Measurements from ENCODE around the gene SH3RF2. TPM values are rescaled to one million over a fixed set of nuclear protein-coding genes. Genes with fewer than 3 reads are reported as not detected.

The SH3RF2 gene
- total RNA-seq, 4 donors from 2014 or later, result 67.9 to 172 (median 96.3) TPM

DNA sequence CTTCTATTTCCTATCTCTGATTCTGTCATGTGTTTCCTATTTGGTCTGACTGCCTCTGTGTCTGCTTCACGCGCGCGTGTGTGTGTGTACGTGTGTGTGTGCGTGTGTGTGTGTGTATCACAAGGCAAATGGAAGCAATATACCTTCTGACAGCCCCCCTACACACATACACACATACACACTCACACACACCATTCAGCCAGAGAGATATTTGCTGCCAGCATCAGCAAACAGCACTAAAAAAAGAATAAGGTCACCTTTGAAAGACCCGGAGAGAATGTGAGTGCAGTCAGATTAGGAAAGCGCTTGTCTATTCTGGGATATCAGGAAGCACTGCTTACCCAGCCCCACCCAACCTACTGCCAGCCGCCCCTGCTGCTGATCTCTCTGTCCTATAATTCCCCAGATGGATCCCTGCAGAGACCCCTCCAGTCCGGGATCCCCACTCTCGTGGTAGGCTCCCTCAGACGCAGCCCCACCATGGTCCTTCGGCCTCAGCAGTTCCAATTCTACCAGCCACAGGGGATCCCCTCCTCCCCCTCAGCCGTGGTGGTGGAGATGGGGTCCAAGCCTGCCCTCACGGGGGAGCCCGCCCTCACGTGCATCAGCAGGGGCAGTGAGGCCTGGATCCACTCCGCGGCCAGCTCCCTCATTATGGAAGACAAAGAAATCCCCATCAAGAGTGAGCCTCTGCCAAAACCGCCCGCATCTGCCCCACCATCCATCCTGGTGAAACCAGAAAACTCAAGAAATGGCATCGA, 123.3 kb downstream of the SH3RF2 start:
- intact Hi-C loops (cut with DNase I; ENCODE audit: low total_unique reads), result no loop called here
- in situ Hi-C loops (cut with MboI; ENCODE audit: low pct_ligation_motif_present in 1 of 4, low pct_unique_long_range_greater_than_20kb in 1 of 4, low sequenced_read_pairs in 3 of 4), result loop anchor here (10.0 to 25.0 kb wide), 4 partner anchors 147 to 1847 kb away; no protein-coding TSS in a partner anchor
- peaks cover 0 to 7% (median 0%) of the 10 kb centered on the region in 4 donors for H3K36me3 ChIP-seq

DNA sequence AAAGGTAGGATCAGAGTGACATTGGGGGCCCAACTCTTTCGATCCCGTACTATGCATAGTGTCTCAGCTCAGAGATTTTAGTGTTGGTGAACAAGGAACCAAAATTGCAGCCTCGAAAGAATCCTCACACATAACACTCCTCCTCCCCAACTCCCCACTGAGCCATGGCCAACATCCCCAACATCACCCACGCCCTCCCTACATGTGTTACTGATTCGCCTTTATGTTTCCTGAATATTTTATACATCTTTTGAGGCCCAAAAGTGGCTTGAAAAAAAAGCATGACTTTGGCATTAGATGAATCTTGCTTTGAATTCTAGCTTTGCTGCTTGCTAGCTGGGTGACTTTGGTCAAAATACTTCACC, 123.8 kb downstream of the SH3RF2 start:
- WGBS, 2 donors (ENCODE audit: low coverage in 1 of 2), result 89 to 91% methylated on average over 5 of the region's 5 CpGs
- H3K27me3 ChIP-seq, result no peaks in the 10 kb centered on the region
- intact Hi-C loops (cut with DNase I; ENCODE audit: low total_unique reads) (no loop called here), in situ Hi-C loops (cut with MboI; ENCODE audit: low pct_ligation_motif_present in 1 of 4, low pct_unique_long_range_greater_than_20kb in 1 of 4, low sequenced_read_pairs in 3 of 4) (loop anchor here (25.0 kb wide), 3 partner anchors 148 to 1848 kb away; no protein-coding TSS in a partner anchor)
- H3K36me3 ChIP-seq, result peaks cover 0 to 7% (median 0%) of the 10 kb centered on the region in 4 donors
- no peak for DNase-seq
- H3K9me3 ChIP-seq, result no peaks in the 10 kb centered on the region
- H3K27ac ChIP-seq, result no peak overlapping the region
- no peaks in the 10 kb centered on the region for H3K4me1 ChIP-seq
- TF ChIP-seq EP300 (IDR thresholded peaks at IDR 0.05; ENCODE audit: low read depth) (no peak), POLR2A (IDR thresholded peaks at IDR 0.05) (no peak), POLR2AphosphoS5 (IDR thresholded peaks at IDR 0.05) (no peak)
- TF ChIP-seq, protein P1, sequence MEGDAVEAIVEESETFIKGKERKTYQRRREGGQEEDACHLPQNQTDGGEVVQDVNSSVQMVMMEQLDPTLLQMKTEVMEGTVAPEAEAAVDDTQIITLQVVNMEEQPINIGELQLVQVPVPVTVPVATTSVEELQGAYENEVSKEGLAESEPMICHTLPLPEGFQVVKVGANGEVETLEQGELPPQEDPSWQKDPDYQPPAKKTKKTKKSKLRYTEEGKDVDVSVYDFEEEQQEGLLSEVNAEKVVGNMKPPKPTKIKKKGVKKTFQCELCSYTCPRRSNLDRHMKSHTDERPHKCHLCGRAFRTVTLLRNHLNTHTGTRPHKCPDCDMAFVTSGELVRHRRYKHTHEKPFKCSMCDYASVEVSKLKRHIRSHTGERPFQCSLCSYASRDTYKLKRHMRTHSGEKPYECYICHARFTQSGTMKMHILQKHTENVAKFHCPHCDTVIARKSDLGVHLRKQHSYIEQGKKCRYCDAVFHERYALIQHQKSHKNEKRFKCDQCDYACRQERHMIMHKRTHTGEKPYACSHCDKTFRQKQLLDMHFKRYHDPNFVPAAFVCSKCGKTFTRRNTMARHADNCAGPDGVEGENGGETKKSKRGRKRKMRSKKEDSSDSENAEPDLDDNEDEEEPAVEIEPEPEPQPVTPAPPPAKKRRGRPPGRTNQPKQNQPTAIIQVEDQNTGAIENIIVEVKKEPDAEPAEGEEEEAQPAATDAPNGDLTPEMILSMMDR (IDR thresholded peaks at IDR 0.05), result no peak
- no peak overlapping the region for H3K4me3 ChIP-seq

More for the DNA sequence above, 123.3 kb downstream of the SH3RF2 start:
- Histone ChIP-seq H3K9me3 (no peaks in the 10 kb centered on the region), H3K27me3 (no peaks in the 10 kb centered on the region), H3K27ac (no peak overlapping the region), H3K4me1 (no peaks in the 10 kb centered on the region), H3K4me3 (no peak overlapping the region)
- TF ChIP-seq POLR2A (IDR thresholded peaks at IDR 0.05) (no peak), EP300 (IDR thresholded peaks at IDR 0.05; ENCODE audit: low read depth) (no peak), POLR2AphosphoS5 (IDR thresholded peaks at IDR 0.05) (no peak)
- TF ChIP-seq, protein P1 (IDR thresholded peaks at IDR 0.05), result no peak
- DNase-seq, result no peak
- 81 to 89% methylated on average over 11 to 22 of the region's 22 CpGs for WGBS, 2 donors (ENCODE audit: low coverage in 1 of 2)

DNA sequence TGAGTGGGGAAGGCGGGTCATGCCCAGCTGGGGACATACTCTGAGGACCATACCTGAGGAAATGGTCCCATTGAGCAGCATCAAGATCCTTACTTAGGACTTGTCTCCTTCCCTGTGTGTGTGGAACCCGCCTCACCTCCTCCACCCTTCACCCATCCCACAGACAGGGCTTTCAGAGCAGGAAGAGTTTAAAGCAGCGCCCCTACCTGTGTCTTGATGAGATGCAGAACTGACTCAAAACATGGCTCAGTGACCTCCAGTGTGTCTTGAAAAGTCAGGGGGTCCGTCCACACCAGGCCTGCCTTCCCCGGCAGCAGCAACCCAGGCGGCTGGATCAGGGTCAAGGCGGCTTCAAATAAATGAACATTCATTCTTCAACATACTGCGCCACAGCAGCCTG, 130.6 kb downstream of the SH3RF2 start:
- H3K4me3 ChIP-seq, result no peak overlapping the region
- 80 to 87% methylated on average over 1 to 6 of the region's 8 CpGs for WGBS, 2 donors (ENCODE audit: low coverage in 1 of 2)
- no peak overlapping the region for H3K27ac ChIP-seq
- no peak for TF ChIP-seq POLR2A (IDR thresholded peaks at IDR 0.05)
- no peak for TF ChIP-seq EP300 (IDR thresholded peaks at IDR 0.05; ENCODE audit: low read depth)
- TF ChIP-seq, protein P1 (IDR thresholded peaks at IDR 0.05), result no peak
- TF ChIP-seq POLR2AphosphoS5 (IDR thresholded peaks at IDR 0.05), result no peak
- intact Hi-C loops (cut with DNase I; ENCODE audit: low total_unique reads) (no loop called here), in situ Hi-C loops (cut with MboI; ENCODE audit: low pct_ligation_motif_present in 1 of 4, low pct_unique_long_range_greater_than_20kb in 1 of 4, low sequenced_read_pairs in 3 of 4) (loop anchor here (25.0 kb wide), 3 partner anchors 155 to 1855 kb away; no protein-coding TSS in a partner anchor)
- H3K27me3 ChIP-seq, result no peaks in the 10 kb centered on the region
- no peaks in the 10 kb centered on the region for H3K4me1 ChIP-seq
- no peaks in the 10 kb centered on the region for H3K36me3 ChIP-seq
- H3K9me3 ChIP-seq, result no peaks in the 10 kb centered on the region
- DNase-seq, result no peak

DNA sequence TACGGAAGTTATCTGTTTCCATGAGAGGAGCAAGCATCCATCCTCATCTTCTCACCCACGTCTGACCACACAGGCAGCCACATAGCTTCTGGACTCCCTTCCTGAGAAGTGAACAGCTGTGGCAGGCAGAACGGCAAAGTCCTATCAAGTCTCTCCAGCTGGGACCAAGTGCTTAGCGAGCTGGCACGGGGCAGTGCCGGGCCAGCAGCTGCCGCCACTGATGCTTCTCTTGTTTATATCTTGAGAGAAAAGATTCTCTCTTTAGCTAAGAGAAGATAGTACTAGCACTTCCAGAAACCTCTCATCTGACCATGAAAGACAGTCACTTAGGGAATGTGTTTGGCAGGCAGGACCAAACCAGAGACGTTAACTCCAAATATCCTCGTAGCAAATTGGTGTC, 131.8 kb downstream of the SH3RF2 start:
- no peaks in the 10 kb centered on the region for H3K27me3 ChIP-seq
- in situ Hi-C loops (cut with MboI; ENCODE audit: low pct_ligation_motif_present in 1 of 4, low pct_unique_long_range_greater_than_20kb in 1 of 4, low sequenced_read_pairs in 3 of 4), result loop anchor here (25.0 kb wide), 3 partner anchors 156 to 1856 kb away; no protein-coding TSS in a partner anchor

More for the DNA sequence above, 131.8 kb downstream of the SH3RF2 start:
- no peak for DNase-seq
- TF ChIP-seq, protein P1 (IDR thresholded peaks at IDR 0.05), result no peak
- Histone ChIP-seq H3K9me3 (no peaks in the 10 kb centered on the region), H3K4me3 (no peak overlapping the region), H3K36me3 (no peaks in the 10 kb centered on the region), H3K27ac (no peak overlapping the region), H3K4me1 (no peaks in the 10 kb centered on the region)
- WGBS, 2 donors (ENCODE audit: low coverage in 1 of 2), result 57 to 60% methylated on average over 6 to 7 of the region's 9 CpGs
- intact Hi-C loops (cut with DNase I; ENCODE audit: low total_unique reads), result no loop called here
